Stomach (tissue), 9 donors: ENCODE data around the gene MEG3. TPM values are rescaled to one million over a fixed set of nuclear protein-coding genes. Genes with fewer than 3 reads are reported as not detected.
A peak's percentile ranks its signal among the peaks of the same experiment; 100 is the strongest.

Source experiments
- DNase-seq, 2 donors: peaks; one replicate each; pipeline versions ENCODE4 v3.0.0 to v3.0.0-alpha.2; 2013 to 2019
- H3K27ac ChIP-seq, 5 donors: fragments of 200-600 bp in 4 of 5; sonication (generic) in 4 of 5; one replicate each; pipeline ENCODE4 v1.5.1; 2013 to 2019; ENCODE audit warnings: mild to moderate bottlenecking in 1 of 5, moderate library complexity in 1 of 5
- H3K27me3 ChIP-seq, 3 donors: fragments of 200-600 bp; sonication (generic); one replicate each; pipeline ENCODE4 v1.5.1; 2017 to 2019; ENCODE audit warnings: mixed run types in 1 of 3
- H3K36me3 ChIP-seq, 4 donors: fragments of 200-600 bp; sonication (generic); 1 replicate in 3 of 4; 2 replicates in 1 of 4; pipeline ENCODE4 v1.5.1; 2016 to 2019
- H3K4me1 ChIP-seq, 4 donors: fragments of 200-600 bp; sonication (generic); one replicate each; pipeline ENCODE4 v1.5.1; 2016 to 2019
- H3K4me3 ChIP-seq, 4 donors: fragments of 200-600 bp; sonication (generic) in 3 of 4; one replicate each; pipeline ENCODE4 v1.5.1; 2016 to 2019; ENCODE audit warnings: mild to moderate bottlenecking in 1 of 4
- H3K9me3 ChIP-seq, 4 donors: fragments of 200-600 bp; sonication (generic); one replicate each; pipeline ENCODE4 v1.5.1; 2016 to 2019
- EP300 ChIP-seq: sonication (generic); formaldehyde crosslinking; IDR thresholded peaks from one replicate; pipeline ENCODE4 v1.6.1; 2017; ENCODE audit warnings: antibody characterized with exemption
- POLR2A ChIP-seq, 4 donors: fragments of 450-650 bp; IDR thresholded peaks; one replicate each; pipeline ENCODE4 v1.6.1; 2016; ENCODE audit warnings: antibody characterized with exemption in 4 of 4, control low read depth in 2 of 4, mild to moderate bottlenecking in 1 of 4, moderate library complexity in 1 of 4
- POLR2AphosphoS5 ChIP-seq, 3 donors: sonication (generic); formaldehyde crosslinking; IDR thresholded peaks; one replicate each; pipeline ENCODE4 v1.6.1; 2016; ENCODE audit warnings: antibody characterized with exemption in 3 of 3
- WGBS, 5 donors: extraction: QIAGEN DNeasy Blood & Tissue Kit in 3 of 5; methylation state at CpG; one replicate each; pipeline versions ENCODE4 v1.1.5 to v1.1.7; 2013 to 2018; 5-methylcytosine and 5-hydroxymethylcytosine counted together
- intact Hi-C: fragments of 100-400 bp; cut with DNase I; formaldehyde crosslinking; loops from one replicate; pipeline ENCODE4 v1.15.1; 2023; ENCODE audit warnings: low total_unique reads
- polyA plus RNA-seq, 3 donors: library from polyadenylated mRNA; stranded (reverse); fragments of 200-250 nt; gene quantifications; one replicate each; pipeline ENCODE4 v1.2.3, GENCODE V29; 2013
- total RNA-seq, 5 donors: library from RNA; depleted of rRNA; stranded (reverse); fragments of >200 nt; gene quantifications; one replicate each; pipeline versions ENCODE4 v1.1.0 to v1.2.3, GENCODE V29; 2014 to 2016
- TF ChIP-seq, protein P1 (sequence below), 7 experiments: fragments of 450-650 bp in 4 of 7; fragments of 200-600 bp in 3 of 7; sonication (generic) in 3 of 7; IDR thresholded peaks; one replicate each; pipeline ENCODE4 v1.5.1; 2016 to 2019; ENCODE audit warnings: antibody characterized with exemption in 7 of 7, control low read depth in 2 of 7, mild to moderate bottlenecking in 1 of 7
- donor health status: healthy with polysubstance abuse.
- donor health status: Bipolar disorder and iron deficiency.
- donor health status: healthy.

MEG3 gene
- total and polyA plus RNA-seq, 8 donors = 13.4 to 390 (median 99.2) TPM

GRCh38 chr14:100903672-100904185, 77.8 kb downstream of the MEG3 start, which contains the start of gene RTL1:
TSS of gene RTL1 (minus strand) at chr14:100903722. CDS start at chr14:100884788, 18,934 bp downstream.
- Histone ChIP-seq H3K4me1 (peaks cover 5 to 32% (median 16%) of the 10 kb centered on the region in 4 donors), H3K4me3 (no peak within 1 kb of the TSS), H3K9me3 (no peaks in the 10 kb centered on the region), H3K36me3 (peaks cover 0 to 3% (median 0%) of the 10 kb centered on the region in 4 donors), H3K27me3 (peaks cover 0 to 87% (median 52%) of the 10 kb centered on the region in 3 donors), H3K27ac (no peak within 1 kb of the TSS)
- intact Hi-C loops = no loop called here
- no peak for DNase-seq
- WGBS, 5 donors = 57 to 66% (median 64%) methylated on average over 12 of the region's 12 CpGs
- TF ChIP-seq POLR2AphosphoS5 (IDR thresholded peaks at IDR 0.05) = no peak

- TF ChIP-seq POLR2AphosphoS5 (IDR thresholded peaks at IDR 0.05) = no peak
- no peak for TF ChIP-seq EP300
- TF ChIP-seq, protein P1, sequence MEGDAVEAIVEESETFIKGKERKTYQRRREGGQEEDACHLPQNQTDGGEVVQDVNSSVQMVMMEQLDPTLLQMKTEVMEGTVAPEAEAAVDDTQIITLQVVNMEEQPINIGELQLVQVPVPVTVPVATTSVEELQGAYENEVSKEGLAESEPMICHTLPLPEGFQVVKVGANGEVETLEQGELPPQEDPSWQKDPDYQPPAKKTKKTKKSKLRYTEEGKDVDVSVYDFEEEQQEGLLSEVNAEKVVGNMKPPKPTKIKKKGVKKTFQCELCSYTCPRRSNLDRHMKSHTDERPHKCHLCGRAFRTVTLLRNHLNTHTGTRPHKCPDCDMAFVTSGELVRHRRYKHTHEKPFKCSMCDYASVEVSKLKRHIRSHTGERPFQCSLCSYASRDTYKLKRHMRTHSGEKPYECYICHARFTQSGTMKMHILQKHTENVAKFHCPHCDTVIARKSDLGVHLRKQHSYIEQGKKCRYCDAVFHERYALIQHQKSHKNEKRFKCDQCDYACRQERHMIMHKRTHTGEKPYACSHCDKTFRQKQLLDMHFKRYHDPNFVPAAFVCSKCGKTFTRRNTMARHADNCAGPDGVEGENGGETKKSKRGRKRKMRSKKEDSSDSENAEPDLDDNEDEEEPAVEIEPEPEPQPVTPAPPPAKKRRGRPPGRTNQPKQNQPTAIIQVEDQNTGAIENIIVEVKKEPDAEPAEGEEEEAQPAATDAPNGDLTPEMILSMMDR (IDR thresholded peaks at IDR 0.05) = no peak
- no peak for TF ChIP-seq POLR2A (IDR thresholded peaks at IDR 0.05)
- DNase-seq = peak in 1 of 2 donors; percentile 71
- 21 to 30% (median 26%) methylated on average over 42 to 45 of the region's 45 CpGs for WGBS, 5 donors
- H3K36me3 ChIP-seq = peaks cover 0 to 3% (median 0%) of the 10 kb centered on the region in 4 donors
- peaks cover 5 to 24% (median 13%) of the 10 kb centered on the region in 4 donors for H3K4me1 ChIP-seq
- H3K27me3 ChIP-seq = peaks cover 0 to 80% (median 45%) of the 10 kb centered on the region in 3 donors
- H3K9me3 ChIP-seq = no peaks in the 10 kb centered on the region
- no peak overlapping the region for H3K4me3 ChIP-seq
- H3K27ac ChIP-seq = no peak overlapping the region
- intact Hi-C loops = no loop called here
These were observed 78.6 kb downstream of the MEG3 start for GRCh38 chr14:100904307-100905087.

DNA sequence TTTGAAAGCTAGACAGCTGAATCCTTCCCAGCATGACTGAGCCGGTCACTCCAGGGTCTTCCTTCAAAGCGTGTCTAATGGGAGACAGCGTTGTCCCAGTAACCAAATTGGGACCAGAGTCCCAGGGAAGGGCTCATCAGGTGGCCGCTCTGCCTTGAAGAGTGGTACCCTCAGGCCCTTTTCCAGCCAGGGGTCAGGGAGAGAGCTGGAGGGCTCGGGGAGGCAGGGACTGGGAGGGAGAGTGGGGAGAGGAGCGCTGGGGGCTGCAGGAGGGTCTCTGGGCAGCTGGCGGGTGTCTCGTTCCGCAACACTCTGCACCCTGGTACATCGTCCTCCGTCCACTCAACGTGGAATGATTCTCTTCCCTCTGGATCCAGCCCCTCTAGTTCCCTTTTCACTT, 79.2 kb downstream of the MEG3 start:
- Histone ChIP-seq H3K27me3 (peaks cover 0 to 73% (median 40%) of the 10 kb centered on the region in 3 donors), H3K27ac (no peak overlapping the region), H3K4me1 (peaks cover under 1 to 17% (median 7%) of the 10 kb centered on the region in 4 donors), H3K4me3 (no peak overlapping the region), H3K36me3 (peaks cover 0 to 3% (median 0%) of the 10 kb centered on the region in 4 donors), H3K9me3 (no peaks in the 10 kb centered on the region)
- DNase-seq = no peak
- WGBS, 5 donors = 69 to 82% (median 72%) methylated on average over 11 to 12 of the region's 12 CpGs
- intact Hi-C loops = no loop called here
- TF ChIP-seq EP300 = no peak
- no peak for TF ChIP-seq POLR2AphosphoS5 (IDR thresholded peaks at IDR 0.05)
- TF ChIP-seq, protein P1 (IDR thresholded peaks at IDR 0.05) = no peak
- TF ChIP-seq POLR2A (IDR thresholded peaks at IDR 0.05) = no peak

DNA sequence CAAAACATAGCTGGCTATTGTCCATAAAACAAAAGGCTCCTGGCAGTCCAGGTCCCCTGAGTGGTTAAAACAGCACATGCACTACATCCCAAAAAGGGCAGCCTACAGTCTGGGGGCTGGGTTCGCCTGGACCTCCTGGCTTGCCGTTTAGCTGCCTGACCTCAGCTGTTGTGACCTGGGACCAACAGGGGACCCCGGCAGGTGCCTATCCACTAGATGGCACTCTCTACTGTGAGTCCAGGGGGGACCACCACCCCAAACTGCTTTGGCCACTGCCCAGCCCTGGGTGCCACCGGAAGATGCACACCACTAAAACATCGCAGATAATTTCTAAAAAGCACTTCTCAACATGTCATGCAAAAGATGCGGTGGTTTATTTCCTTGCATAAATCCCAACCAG, 80.5 kb downstream of the MEG3 start:
- DNase-seq = no peak
- H3K9me3 ChIP-seq = no peaks in the 10 kb centered on the region

More for the DNA sequence above, 80.5 kb downstream of the MEG3 start:
- 54 to 69% (median 62%) methylated on average over 6 of the region's 6 CpGs for WGBS, 5 donors
- Histone ChIP-seq H3K4me3 (no peak overlapping the region), H3K27me3 (peaks cover 0 to 60% (median 32%) of the 10 kb centered on the region in 3 donors), H3K36me3 (peaks cover 0 to 3% (median 0%) of the 10 kb centered on the region in 4 donors), H3K27ac (no peak overlapping the region), H3K4me1 (peaks cover 0 to 8% (median 3%) of the 10 kb centered on the region in 4 donors)
- intact Hi-C loops = no loop called here
- TF ChIP-seq, protein P1 (IDR thresholded peaks at IDR 0.05) = no peak
- TF ChIP-seq POLR2AphosphoS5 (IDR thresholded peaks at IDR 0.05) = no peak
- TF ChIP-seq POLR2A (IDR thresholded peaks at IDR 0.05) = no peak
- TF ChIP-seq EP300 = no peak
